GM19328 (cell line): Measurements from ENCODE around the gene ILDR1.
"Not testable (repeated sequence)": the region's sequence is repeated elsewhere in the genome, so short reads cannot be mapped to it uniquely, and the experiment has no call there.

ENCODE experiments used
- ATAC-seq: cut with Tn5 transposase; IDR thresholded peaks from one replicate; pipeline ENCODE4 v1.9.1; 2021; ENCODE audit warnings: mild to moderate bottlenecking, moderate library complexity; ENCODE audit not compliant: unreplicated experiment

The ILDR1 gene

GRCh38 chr3:122021811-122022401, at the start of gene ILDR1:
ILDR1 (minus strand) TSS chr3:122022247; CDS start chr3:122022077, 170 bp downstream.
- no peak for ATAC-seq

- ATAC-seq = no peak
Observed at GRCh38 chr3:122067588-122068240, 45.7 kb upstream of the ILDR1 start.

- ATAC-seq = peak; percentile 41
Observed at GRCh38 chr3:122067214-122067550, 45.1 kb upstream of the ILDR1 start.

- ATAC-seq = no peak
Observed at GRCh38 chr3:122066331-122067213, 44.5 kb upstream of the ILDR1 start.

- ATAC-seq = no peak
Observed at GRCh38 chr3:122064326-122064725, 42.3 kb upstream of the ILDR1 start.

GRCh38 chr3:122063908-122064307, 41.9 kb upstream of the ILDR1 start:
- no peak for ATAC-seq

GRCh38 chr3:122060040-122060698, 38.1 kb upstream of the ILDR1 start:
- ATAC-seq = no peak

GRCh38 chr3:122058294-122058693, 36.2 kb upstream of the ILDR1 start:
- ATAC-seq = no peak

GRCh38 chr3:122057671-122058070, 35.6 kb upstream of the ILDR1 start:
- no peak for ATAC-seq

- ATAC-seq = peak; percentile 84
Observed at GRCh38 chr3:122055215-122055614, 33.2 kb upstream of the ILDR1 start, which contains the start of gene CD86. CD86 (plus strand) TSS chr3:122055362; CDS start chr3:122055490, 128 bp downstream.

- ATAC-seq = no peak
Observed at GRCh38 chr3:122052968-122053367, 30.9 kb upstream of the ILDR1 start.

- not testable (repeated sequence) for ATAC-seq
Observed at GRCh38 chr3:122047773-122048172, 25.7 kb upstream of the ILDR1 start.

- ATAC-seq = not testable (repeated sequence)
Observed at GRCh38 chr3:122047296-122047695, 25.2 kb upstream of the ILDR1 start.

- no peak for ATAC-seq
Observed at GRCh38 chr3:122033023-122033422, 11.0 kb upstream of the ILDR1 start.

GRCh38 chr3:122032531-122032930, 10.5 kb upstream of the ILDR1 start:
- ATAC-seq = no peak

- ATAC-seq = no peak
Observed at GRCh38 chr3:122031123-122031468, 9.0 kb upstream of the ILDR1 start.

GRCh38 chr3:122030381-122031122, 8.5 kb upstream of the ILDR1 start:
- no peak for ATAC-seq

- ATAC-seq = peak; percentile 85
Observed at GRCh38 chr3:122025296-122025695, 3.2 kb upstream of the ILDR1 start.

GRCh38 chr3:122024800-122025199, 2.8 kb upstream of the ILDR1 start:
- ATAC-seq = no peak

GRCh38 chr3:122023335-122023910, 1.4 kb upstream of the ILDR1 start:
- ATAC-seq = no peak
